HCT116 (cell line): Measurements from ENCODE around the gene TRIML2. TPM values are rescaled to one million over a fixed set of nuclear protein-coding genes. Genes with fewer than 3 reads are reported as not detected.

Experiments used
- ATAC-seq: fragments of 200-7000 bp; cut with Tn5 transposase; 2 replicates; pipeline ENCODE4 v1.9.1; 2020; ENCODE audit warnings: mild to moderate bottlenecking, moderate library complexity
- BruUV-seq: library from RNA; stranded (reverse); fragments of 400-500 nt; replicated peaks from 2 replicates; lab custom pipeline; 2021; lab: Mats Ljungman, UMichigan
- CTCF ChIA-PET: fragments of 300-600 bp; sonication (Branson Sonifier 250); formaldehyde crosslinking; loops from one replicate; lab custom pipeline; 2021; ENCODE audit warnings: antibody characterized with exemption; lab: Charles Lee
- POLR2A ChIA-PET: fragments of 300-600, 350-600 bp; sonication (Branson Sonifier 250); formaldehyde crosslinking; loops from one replicate; lab custom pipeline; 2021; ENCODE audit warnings: antibody characterized with exemption; lab: Charles Lee
- RAD21 ChIA-PET, 2 experiments: fragments of 300-600 bp; sonication (Branson Sonifier 250); formaldehyde crosslinking; loops; one replicate each; lab custom pipeline; 2023; ENCODE audit warnings: low total read pairs in 2 of 2; ENCODE audit not compliant: uncharacterized antibody in 2 of 2, unreplicated experiment in 2 of 2, low non-redundant PET in 1 of 2; lab: Charles Lee
- DNase-seq: peaks from one replicate; pipeline ENCODE4 v3.0.0-alpha.2; 2010; ENCODE audit warnings: low read depth, low spot score
- H2AFZ ChIP-seq: fragments of 200-600 bp; shearing (Covaris generic), sonication (generic); 2 replicates; pipeline ENCODE4 v1.6.1; 2017; ENCODE audit warnings: low read depth, mixed run types, mixed read lengths, antibody characterized with exemption, low read length; ENCODE audit not compliant: poor library complexity, severe bottlenecking
- H3K27ac ChIP-seq: 2 replicates; pipeline ENCODE4 v1.5.1; 2012; ENCODE audit warnings: low read depth, low read length
- H3K27me3 ChIP-seq: fragments of 200-600 bp; sonication (generic); 2 replicates; pipeline ENCODE4 v1.6.1; 2016; ENCODE audit warnings: mixed run types, low read length, mixed read lengths; ENCODE audit not compliant: insufficient read depth
- H3K36me3 ChIP-seq, 2 experiments: fragments of 200-500 bp in 1 of 2; fragments of 200-600 bp in 1 of 2; sonication (Bioruptor generic) in 1 of 2; sonication (generic) in 1 of 2; 2 replicates each; pipeline versions ENCODE4 v1.5.1 to v1.6.1; 2014 to 2016; ENCODE audit warnings: low read length in 2 of 2, inconsistent platforms in 1 of 2, mixed read lengths in 1 of 2, mixed run types in 1 of 2; ENCODE audit not compliant: insufficient read depth in 2 of 2, control insufficient read depth in 1 of 2
- H3K4me1 ChIP-seq, 2 experiments: fragments of 200-600 bp in 1 of 2; sonication (generic) in 1 of 2; 2 replicates each; pipeline versions ENCODE4 v1.5.1 to v1.6.1; 2012 to 2017; ENCODE audit warnings: low read length in 2 of 2, inconsistent platforms in 1 of 2, mild to moderate bottlenecking in 1 of 2, mixed read lengths in 1 of 2, mixed run types in 1 of 2, moderate library complexity in 1 of 2; ENCODE audit not compliant: insufficient read depth in 2 of 2, control insufficient read depth in 1 of 2
- H3K4me2 ChIP-seq: fragments of 200-600 bp; sonication (generic); 2 replicates; pipeline ENCODE4 v1.6.1; 2017; ENCODE audit warnings: mixed run types, low read length, mixed read lengths
- H3K4me3 ChIP-seq, 2 experiments: fragments of 200-600 bp in 1 of 2; sonication (generic) in 1 of 2; replicated peaks in 1 of 2; 2 replicates each; pipeline ENCODE4 v1.5.1; 2011 to 2016; ENCODE audit warnings: low read length in 2 of 2, control low read depth in 1 of 2, low read depth in 1 of 2, mild to moderate bottlenecking in 1 of 2, mixed read lengths in 1 of 2, mixed run types in 1 of 2
- H3K79me2 ChIP-seq: fragments of 200-600 bp; sonication (generic); 2 replicates; pipeline ENCODE4 v1.6.1; 2017; ENCODE audit warnings: mild to moderate bottlenecking, mixed run types, low read length, moderate library complexity, mixed read lengths; ENCODE audit not compliant: insufficient read depth
- H3K9ac ChIP-seq: fragments of 200-600 bp; sonication (generic); 2 replicates; pipeline ENCODE4 v1.6.1; 2016; ENCODE audit warnings: low read length, mixed read lengths
- H3K9me2 ChIP-seq: fragments of 200-600 bp; sonication (generic), shearing (Covaris generic); 2 replicates; pipeline ENCODE4 v1.6.1; 2017; ENCODE audit warnings: mixed run types, mild to moderate bottlenecking, moderate library complexity; ENCODE audit not compliant: insufficient read depth
- H3K9me3 ChIP-seq, 2 experiments: fragments of 200-500 bp in 1 of 2; fragments of 200-600 bp in 1 of 2; sonication (Bioruptor generic) in 1 of 2; sonication (generic) in 1 of 2; 2 replicates each; pipeline ENCODE4 v1.6.1; 2014 to 2017; ENCODE audit warnings: low read length in 2 of 2, mixed read lengths in 2 of 2, inconsistent platforms in 1 of 2, low read depth in 1 of 2, mild to moderate bottlenecking in 1 of 2, mixed run types in 1 of 2, moderate library complexity in 1 of 2; ENCODE audit not compliant: control insufficient read depth in 1 of 2, insufficient read depth in 1 of 2
- H4K20me1 ChIP-seq: fragments of 200-600 bp; sonication (generic), shearing (Covaris generic); 2 replicates; pipeline ENCODE4 v1.6.1; 2017; ENCODE audit warnings: mixed run types, mild to moderate bottlenecking, moderate library complexity; ENCODE audit not compliant: insufficient read depth
- CEBPB ChIP-seq: IDR thresholded peaks from 2 replicates; pipeline ENCODE4 v1.6.1; 2012; ENCODE audit warnings: low read depth
- POLR2AphosphoS5 ChIP-seq: IDR thresholded peaks from 2 replicates; pipeline ENCODE4 v1.6.1; 2011; ENCODE audit warnings: mild to moderate bottlenecking, low read depth, low read length, moderate library complexity
- intact Hi-C: fragments of 100-400 bp; cut with micrococcal nuclease; formaldehyde crosslinking; loops from 2 replicates; pipeline ENCODE4 v1.10.0; 2022
- total RNA-seq: library from RNA; stranded (reverse); gene quantifications from one replicate; pipeline ENCODE4 v1.2.1, GENCODE V29; 2021; ENCODE audit not compliant: unreplicated experiment
- TF ChIP-seq, protein P1 (sequence below): IDR thresholded peaks from 2 replicates; pipeline ENCODE4 v1.6.1; 2012
- TF ChIP-seq, protein P2 (sequence below): IDR thresholded peaks from 2 replicates; pipeline ENCODE4 v1.6.1; 2011; ENCODE audit warnings: mild to moderate bottlenecking, low read length, moderate library complexity; ENCODE audit not compliant: insufficient replicate concordance; ENCODE audit errors: extremely low read depth
- TF ChIP-seq, protein P3 (sequence below): IDR thresholded peaks from 2 replicates; pipeline ENCODE4 v1.6.1; 2012

Gene TRIML2
- total RNA-seq, 1 experiment from 2014 or later = 6.3 TPM

DNA sequence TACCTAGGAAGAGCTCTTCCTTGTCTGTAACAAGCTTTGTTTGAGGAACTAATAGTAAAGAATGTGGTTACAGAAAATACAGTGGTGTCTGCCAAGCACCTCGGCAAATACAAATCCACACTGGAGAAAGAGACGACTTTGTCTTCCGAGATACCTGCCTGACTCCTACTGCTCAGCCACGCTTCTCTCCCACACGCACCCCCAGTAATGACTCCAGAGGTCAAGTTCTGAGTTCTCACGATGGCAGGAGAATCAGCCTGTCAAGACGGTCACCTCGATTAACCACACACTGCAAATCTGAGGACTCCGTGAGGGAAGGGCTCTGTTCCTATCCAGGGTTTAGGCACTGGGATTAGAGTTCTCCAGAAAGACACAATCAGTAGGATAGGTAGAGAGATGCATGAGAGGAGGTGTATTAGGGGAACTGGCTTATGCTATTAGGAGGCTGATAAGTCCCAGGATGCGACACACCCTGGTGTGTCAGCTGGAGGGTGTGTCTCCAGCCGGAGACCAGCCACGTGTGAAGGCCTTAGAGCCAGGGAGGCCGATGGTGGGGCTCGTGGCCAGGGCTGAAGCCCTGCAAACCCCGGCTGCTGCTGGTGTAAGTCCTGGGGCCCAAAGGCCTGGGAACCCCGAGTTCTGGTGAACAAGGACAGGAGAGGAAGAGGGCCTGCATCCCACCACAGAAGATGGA, 8.4 kb upstream of the TRIML2 start:
- H3K4me3 ChIP-seq = no peak overlapping the region
- RAD21 ChIA-PET = no interaction called here
- intact Hi-C loops = no loop called here
- H3K36me3 ChIP-seq = no peaks in the 10 kb centered on the region
- peak; percentile 49 for ATAC-seq
- POLR2A ChIA-PET = no interaction called here
- no peak overlapping the region for H3K4me2 ChIP-seq
- TF ChIP-seq CEBPB (no peak), POLR2AphosphoS5 (no peak)
- TF ChIP-seq, protein P1, sequence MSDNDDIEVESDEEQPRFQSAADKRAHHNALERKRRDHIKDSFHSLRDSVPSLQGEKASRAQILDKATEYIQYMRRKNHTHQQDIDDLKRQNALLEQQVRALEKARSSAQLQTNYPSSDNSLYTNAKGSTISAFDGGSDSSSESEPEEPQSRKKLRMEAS = peak; percentile 36; the same call in 1 of the 2 replicates
- no peak overlapping the region for H2AFZ ChIP-seq
- no TSS peak for BruUV-seq
- H3K9ac ChIP-seq = no peak overlapping the region
- H3K27me3 ChIP-seq = no peaks in the 10 kb centered on the region
- H3K9me2 ChIP-seq = no peaks in the 10 kb centered on the region
- CTCF ChIA-PET = no interaction called here
- no peaks in the 10 kb centered on the region for H3K9me3 ChIP-seq
- DNase-seq = no peak
- peaks cover 0 to 8% of the 10 kb centered on the region in 2 experiments; a peak in 2 of 4 replicates for H3K4me1 ChIP-seq
- no peaks in the 10 kb centered on the region for H4K20me1 ChIP-seq
- no peak overlapping the region for H3K27ac ChIP-seq
- no peaks in the 10 kb centered on the region for H3K79me2 ChIP-seq

DNA sequence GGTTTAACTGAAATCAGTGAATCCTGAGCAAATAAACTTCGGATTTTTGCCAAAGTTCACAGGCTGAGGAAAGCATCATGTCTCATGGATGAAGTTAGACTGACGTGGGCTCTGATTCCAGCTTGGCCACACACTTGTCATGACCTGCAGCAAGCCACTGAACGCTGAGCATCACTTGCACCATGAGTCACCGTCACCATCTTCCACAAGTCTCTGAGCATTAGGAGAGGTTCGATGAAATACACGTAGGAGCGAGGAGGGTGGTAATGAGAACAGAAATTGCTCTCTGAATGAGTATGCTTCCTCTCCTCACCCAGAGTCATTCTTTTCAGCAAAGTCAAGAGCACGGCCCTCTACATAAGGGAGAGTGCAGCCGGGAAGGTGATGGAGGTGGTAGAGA, 3.8 kb upstream of the TRIML2 start:
- no peak for DNase-seq
- Histone ChIP-seq H3K4me1 (peaks cover 27 to 49% of the 10 kb centered on the region in 2 experiments), H3K36me3 (no peaks in the 10 kb centered on the region), H3K4me3 (no peak overlapping the region), H3K79me2 (no peaks in the 10 kb centered on the region), H4K20me1 (no peaks in the 10 kb centered on the region), H2AFZ (no peak overlapping the region), H3K27ac (no peak overlapping the region), H3K4me2 (no peak overlapping the region), H3K9ac (no peak overlapping the region), H3K9me2 (no peaks in the 10 kb centered on the region), H3K9me3 (no peaks in the 10 kb centered on the region), H3K27me3 (no peaks in the 10 kb centered on the region)
- intact Hi-C loops = no loop called here
- ATAC-seq = no peak
- POLR2A ChIA-PET = no interaction called here
- TF ChIP-seq, protein P2, sequence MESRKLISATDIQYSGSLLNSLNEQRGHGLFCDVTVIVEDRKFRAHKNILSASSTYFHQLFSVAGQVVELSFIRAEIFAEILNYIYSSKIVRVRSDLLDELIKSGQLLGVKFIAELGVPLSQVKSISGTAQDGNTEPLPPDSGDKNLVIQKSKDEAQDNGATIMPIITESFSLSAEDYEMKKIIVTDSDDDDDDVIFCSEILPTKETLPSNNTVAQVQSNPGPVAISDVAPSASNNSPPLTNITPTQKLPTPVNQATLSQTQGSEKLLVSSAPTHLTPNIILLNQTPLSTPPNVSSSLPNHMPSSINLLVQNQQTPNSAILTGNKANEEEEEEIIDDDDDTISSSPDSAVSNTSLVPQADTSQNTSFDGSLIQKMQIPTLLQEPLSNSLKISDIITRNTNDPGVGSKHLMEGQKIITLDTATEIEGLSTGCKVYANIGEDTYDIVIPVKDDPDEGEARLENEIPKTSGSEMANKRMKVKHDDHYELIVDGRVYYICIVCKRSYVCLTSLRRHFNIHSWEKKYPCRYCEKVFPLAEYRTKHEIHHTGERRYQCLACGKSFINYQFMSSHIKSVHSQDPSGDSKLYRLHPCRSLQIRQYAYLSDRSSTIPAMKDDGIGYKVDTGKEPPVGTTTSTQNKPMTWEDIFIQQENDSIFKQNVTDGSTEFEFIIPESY = no peak
- TF ChIP-seq POLR2AphosphoS5 = no peak
- TF ChIP-seq, protein P3, sequence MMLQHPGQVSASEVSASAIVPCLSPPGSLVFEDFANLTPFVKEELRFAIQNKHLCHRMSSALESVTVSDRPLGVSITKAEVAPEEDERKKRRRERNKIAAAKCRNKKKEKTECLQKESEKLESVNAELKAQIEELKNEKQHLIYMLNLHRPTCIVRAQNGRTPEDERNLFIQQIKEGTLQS = no peak
- no TSS peak for BruUV-seq
- RAD21 ChIA-PET = no interaction called here
- CTCF ChIA-PET = no interaction called here
